ENCODE measurements around the gene DCUN1D1.

DCUN1D1 gene

GRCh38 chr3:182902236-182902635 lies 78.1 kb downstream of the DCUN1D1 start:
- DNase-seq (ENCODE audit: extremely low spot score): no peak
- TF ChIP-seq TARDBP (IDR thresholded peaks at IDR 0.05) (no peak), PKNOX1 (IDR thresholded peaks at IDR 0.05) (no peak), SUZ12 (IDR thresholded peaks at IDR 0.05) (no peak)
- ChIA-PET CTCF (no interaction called here), POLR2A (no interaction called here)

GRCh38 chr3:182896553-182896952 lies 83.8 kb downstream of the DCUN1D1 start:
- DNase-seq (ENCODE audit: extremely low spot score): no peak
- ChIA-PET CTCF (no interaction called here), POLR2A (no interaction called here)
- TF ChIP-seq HDGF (IDR thresholded peaks at IDR 0.05; ENCODE audit: borderline replicate concordance) (no peak), NFRKB (IDR thresholded peaks at IDR 0.05) (no peak), LEF1 (IDR thresholded peaks at IDR 0.05; ENCODE audit: borderline replicate concordance) (no peak), ZNF384 (IDR thresholded peaks at IDR 0.05) (no peak), SP1 (IDR thresholded peaks at IDR 0.05) (no peak), ARNT (IDR thresholded peaks at IDR 0.05) (no peak), TARDBP (IDR thresholded peaks at IDR 0.05) (no peak), FOXA1 (IDR thresholded peaks at IDR 0.05) (no peak)

- no peak for TF ChIP-seq NFRKB (IDR thresholded peaks at IDR 0.05)
- no peak for TF ChIP-seq ZNF384 (IDR thresholded peaks at IDR 0.05)
- no peak for TF ChIP-seq L3MBTL2 (conservative IDR thresholded peaks at IDR 0.05)
- TF ChIP-seq BHLHE40 (IDR thresholded peaks at IDR 0.05; ENCODE audit: borderline replicate concordance): no peak
- TF ChIP-seq LEF1 (IDR thresholded peaks at IDR 0.05; ENCODE audit: borderline replicate concordance): no peak
- TF ChIP-seq SP1 (IDR thresholded peaks at IDR 0.05): no peak
- TF ChIP-seq FOXA1 (IDR thresholded peaks at IDR 0.05): no peak
- POLR2A ChIA-PET: no interaction called here
- no peak for DNase-seq (ENCODE audit: extremely low spot score)
- CTCF ChIA-PET: no interaction called here
Measured at GRCh38 chr3:182895513-182896112, 84.7 kb downstream of the DCUN1D1 start.

- TF ChIP-seq SP1 (IDR thresholded peaks at IDR 0.05) (no peak), ELF4 (IDR thresholded peaks at IDR 0.05) (no peak), HDGF (IDR thresholded peaks at IDR 0.05; ENCODE audit: borderline replicate concordance) (no peak), ARNT (IDR thresholded peaks at IDR 0.05) (no peak), FOXA1 (IDR thresholded peaks at IDR 0.05) (no peak), LEF1 (IDR thresholded peaks at IDR 0.05; ENCODE audit: borderline replicate concordance) (no peak), CTBP1 (IDR thresholded peaks at IDR 0.05; ENCODE audit: borderline replicate concordance) (no peak), TARDBP (IDR thresholded peaks at IDR 0.05) (no peak), PKNOX1 (IDR thresholded peaks at IDR 0.05) (no peak), L3MBTL2 (conservative IDR thresholded peaks at IDR 0.05) (no peak), SUZ12 (IDR thresholded peaks at IDR 0.05) (no peak), NFRKB (IDR thresholded peaks at IDR 0.05) (no peak), FOXK2 (IDR thresholded peaks at IDR 0.05) (no peak), FOXM1 (IDR thresholded peaks at IDR 0.05; ENCODE audit: borderline replicate concordance) (no peak)
- ChIA-PET CTCF (no interaction called here), POLR2A (no interaction called here)
- no peak for DNase-seq (ENCODE audit: extremely low spot score)
Measured at GRCh38 chr3:182892226-182892625, 88.1 kb downstream of the DCUN1D1 start.

GRCh38 chr3:182891364-182891763 lies 89.0 kb downstream of the DCUN1D1 start:
- DNase-seq (ENCODE audit: extremely low spot score): no peak
- ChIA-PET CTCF (no interaction called here), POLR2A (no interaction called here)
- TF ChIP-seq PKNOX1 (IDR thresholded peaks at IDR 0.05) (no peak), NFRKB (IDR thresholded peaks at IDR 0.05) (no peak), FOXA1 (IDR thresholded peaks at IDR 0.05) (no peak), CTBP1 (IDR thresholded peaks at IDR 0.05; ENCODE audit: borderline replicate concordance) (no peak), FOXM1 (IDR thresholded peaks at IDR 0.05; ENCODE audit: borderline replicate concordance) (no peak), SUZ12 (IDR thresholded peaks at IDR 0.05) (no peak), FOXK2 (IDR thresholded peaks at IDR 0.05) (no peak), TARDBP (IDR thresholded peaks at IDR 0.05) (no peak), L3MBTL2 (conservative IDR thresholded peaks at IDR 0.05) (no peak), BHLHE40 (IDR thresholded peaks at IDR 0.05; ENCODE audit: borderline replicate concordance) (no peak), SP1 (IDR thresholded peaks at IDR 0.05) (no peak), HDGF (IDR thresholded peaks at IDR 0.05; ENCODE audit: borderline replicate concordance) (no peak), LEF1 (IDR thresholded peaks at IDR 0.05; ENCODE audit: borderline replicate concordance) (no peak), ZNF384 (IDR thresholded peaks at IDR 0.05) (no peak), ARNT (IDR thresholded peaks at IDR 0.05) (no peak), ELF4 (IDR thresholded peaks at IDR 0.05) (no peak)

- ChIA-PET POLR2A (no interaction called here), CTCF (no interaction called here)
- TF ChIP-seq ARNT (IDR thresholded peaks at IDR 0.05) (no peak), HDGF (IDR thresholded peaks at IDR 0.05; ENCODE audit: borderline replicate concordance) (no peak), CTBP1 (IDR thresholded peaks at IDR 0.05; ENCODE audit: borderline replicate concordance) (no peak), L3MBTL2 (conservative IDR thresholded peaks at IDR 0.05) (no peak), TARDBP (IDR thresholded peaks at IDR 0.05) (no peak), FOXA1 (IDR thresholded peaks at IDR 0.05) (no peak), FOXM1 (IDR thresholded peaks at IDR 0.05; ENCODE audit: borderline replicate concordance) (no peak), ELF4 (IDR thresholded peaks at IDR 0.05) (no peak), SUZ12 (IDR thresholded peaks at IDR 0.05) (no peak), FOXK2 (IDR thresholded peaks at IDR 0.05) (no peak), NFRKB (IDR thresholded peaks at IDR 0.05) (no peak), LEF1 (IDR thresholded peaks at IDR 0.05; ENCODE audit: borderline replicate concordance) (no peak), BHLHE40 (IDR thresholded peaks at IDR 0.05; ENCODE audit: borderline replicate concordance) (no peak), SP1 (IDR thresholded peaks at IDR 0.05) (no peak)
- no peak for DNase-seq (ENCODE audit: extremely low spot score)
Measured at GRCh38 chr3:182889948-182890629, 90.2 kb downstream of the DCUN1D1 start.
